Left ventricle myocardium inferior (tissue), 1 donor: ENCODE results near the gene ATXN7L1. TPM values are rescaled to one million over a fixed set of nuclear protein-coding genes. Genes with fewer than 3 reads are reported as not detected.
A peak's percentile ranks its signal among the peaks of the same experiment; 100 is the strongest.

ENCODE experiments used
- DNase-seq: peaks from one replicate; pipeline ENCODE4 v3.0.0-alpha.2; 2020
- H3K27ac ChIP-seq: fragments of 200-600 bp; replicated peaks from 2 replicates; pipeline ENCODE4 v1.8.0; 2021
- H3K27me3 ChIP-seq: fragments of 200-600 bp; 2 replicates; pipeline ENCODE4 v1.8.0; 2021; ENCODE audit warnings: low read depth
- H3K36me3 ChIP-seq: fragments of 200-600 bp; 2 replicates; pipeline ENCODE4 v1.8.0; 2021
- H3K4me1 ChIP-seq: fragments of 200-600 bp; 2 replicates; pipeline ENCODE4 v1.8.0; 2021
- H3K4me3 ChIP-seq: fragments of 200-600 bp; 2 replicates; pipeline ENCODE4 v1.8.0; 2021; ENCODE audit warnings: mild to moderate bottlenecking, moderate library complexity
- H3K9me3 ChIP-seq: fragments of 200-600 bp; replicated peaks from 2 replicates; pipeline ENCODE4 v1.8.0; 2021
- CTCF ChIP-seq: fragments of 200-600 bp; IDR thresholded peaks from 2 replicates; pipeline ENCODE4 v1.8.0; 2021; ENCODE audit warnings: antibody characterized with exemption, mild to moderate bottlenecking, borderline replicate concordance
- intact Hi-C: fragments of 100-400 bp; cut with micrococcal nuclease; formaldehyde crosslinking; loops from one replicate; pipeline ENCODE4 v1.11.0; 2022
- total RNA-seq: library from RNA; stranded (reverse); fragmentation: NEBNext Ultra II Directional; extraction: Animal tissue kit (Norgen Biotek cat#: 25700); gene quantifications from one replicate; pipeline ENCODE4 v1.2.1, GENCODE V29; 2021
- donor health status: DM: no; HTN: yes; CAD: no; lungs with severe emphysema.

Gene ATXN7L1
- total RNA-seq, 1 donor from 2014 or later: 6.2 TPM

DNA sequence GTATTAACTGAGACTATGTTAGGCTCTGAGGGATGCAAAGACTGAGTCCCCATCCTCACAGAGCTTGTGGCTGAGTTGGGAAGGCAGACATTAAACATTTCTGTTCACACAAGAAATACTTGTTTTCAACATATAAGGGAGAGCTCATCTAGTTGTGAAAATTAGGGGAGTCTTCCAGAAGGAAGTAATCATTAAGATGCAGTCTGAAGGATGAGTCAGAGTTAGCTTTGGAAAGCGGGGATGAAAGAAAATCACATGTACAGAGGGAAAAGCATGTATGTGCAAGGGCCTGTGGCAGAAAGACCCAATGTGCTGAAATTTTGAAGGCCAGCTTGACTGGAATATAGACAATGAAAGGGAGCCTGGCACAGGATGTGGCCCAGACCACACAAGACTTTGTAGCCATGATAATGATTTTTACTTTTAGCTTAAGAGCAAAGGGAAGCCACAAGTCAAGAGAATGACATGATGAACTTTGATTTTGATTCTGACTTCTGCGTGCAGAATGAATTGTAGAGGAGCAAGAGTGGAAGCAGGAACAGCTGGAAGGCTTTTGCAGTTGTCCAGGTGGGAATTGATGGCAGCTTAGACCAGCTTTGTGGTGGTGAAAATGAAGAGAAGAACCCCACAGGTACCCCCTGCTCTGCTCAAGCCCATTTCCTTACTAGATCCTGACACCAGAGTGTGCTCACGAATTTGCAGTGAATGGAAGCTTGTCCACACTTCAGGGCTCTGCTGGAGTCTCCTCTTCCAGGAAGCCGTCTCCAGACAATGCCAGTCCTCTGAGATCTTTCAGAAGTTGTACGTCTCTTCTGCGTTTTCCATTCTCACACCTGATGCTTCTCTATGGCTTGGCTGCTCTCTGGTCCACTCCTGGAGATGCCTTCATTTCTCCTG is 115.6 kb downstream of the ATXN7L1 start:
- Histone ChIP-seq H3K27ac (no peak overlapping the region), H3K4me1 (no peaks in the 10 kb centered on the region), H3K36me3 (no peaks in the 10 kb centered on the region), H3K4me3 (no peak overlapping the region), H3K27me3 (no peaks in the 10 kb centered on the region), H3K9me3 (no peaks in the 10 kb centered on the region)
- intact Hi-C loops: loop anchor here (2.0 to 10.0 kb wide), 2 partner anchors 114 to 278 kb away; partner anchors contain the start of gene ATXN7L1
- no peak for TF ChIP-seq CTCF
- DNase-seq: no peak

DNA sequence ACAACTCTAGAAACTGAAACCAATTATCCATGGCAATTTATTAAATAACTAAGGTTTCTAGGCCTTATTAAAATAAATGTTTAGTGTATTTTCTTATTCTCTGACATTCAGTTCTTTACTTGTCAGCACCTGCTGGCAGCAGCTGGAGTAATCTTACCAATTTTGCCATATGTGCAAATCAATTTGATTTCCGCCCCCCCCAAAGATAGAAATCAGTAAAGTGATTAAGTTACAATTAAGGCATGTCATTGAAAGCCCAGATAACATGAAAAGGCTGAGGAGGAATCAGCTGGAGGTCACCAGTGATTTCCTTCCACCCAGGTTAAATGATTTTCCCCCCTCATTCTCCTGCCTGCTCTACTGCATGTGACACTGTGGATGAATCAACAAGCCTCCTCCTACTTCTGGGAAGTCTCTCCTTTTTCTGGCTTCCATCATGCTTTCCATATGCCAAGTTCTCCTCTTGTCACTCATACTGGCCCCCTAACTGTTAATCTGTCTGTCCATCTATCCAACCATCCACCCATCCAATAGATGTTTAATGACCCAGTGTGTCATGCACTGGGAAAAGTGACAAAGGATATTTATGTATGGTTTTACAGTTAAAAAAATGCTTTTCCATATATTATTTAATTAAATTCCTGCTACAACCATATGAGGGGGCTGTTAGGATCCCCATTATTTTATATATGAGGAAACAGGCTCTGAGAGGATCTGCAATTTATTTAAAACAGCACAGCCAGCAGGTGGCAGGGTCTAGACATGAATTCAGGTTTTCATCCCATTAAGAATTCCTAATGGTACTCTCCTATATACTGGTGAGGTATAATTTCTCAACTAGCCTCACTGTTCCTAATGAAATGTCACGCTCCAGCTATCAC is 116.5 kb downstream of the ATXN7L1 start:
- intact Hi-C loops: loop anchor here (2.0 to 10.0 kb wide), 2 partner anchors 115 to 279 kb away; partner anchors contain the start of gene ATXN7L1
- H3K4me3 ChIP-seq: no peak overlapping the region
- H3K4me1 ChIP-seq: no peaks in the 10 kb centered on the region
- no peak overlapping the region for H3K27ac ChIP-seq
- H3K9me3 ChIP-seq: no peaks in the 10 kb centered on the region
- no peaks in the 10 kb centered on the region for H3K36me3 ChIP-seq
- no peak for DNase-seq
- peak; percentile 70 for TF ChIP-seq CTCF
- no peaks in the 10 kb centered on the region for H3K27me3 ChIP-seq

DNA sequence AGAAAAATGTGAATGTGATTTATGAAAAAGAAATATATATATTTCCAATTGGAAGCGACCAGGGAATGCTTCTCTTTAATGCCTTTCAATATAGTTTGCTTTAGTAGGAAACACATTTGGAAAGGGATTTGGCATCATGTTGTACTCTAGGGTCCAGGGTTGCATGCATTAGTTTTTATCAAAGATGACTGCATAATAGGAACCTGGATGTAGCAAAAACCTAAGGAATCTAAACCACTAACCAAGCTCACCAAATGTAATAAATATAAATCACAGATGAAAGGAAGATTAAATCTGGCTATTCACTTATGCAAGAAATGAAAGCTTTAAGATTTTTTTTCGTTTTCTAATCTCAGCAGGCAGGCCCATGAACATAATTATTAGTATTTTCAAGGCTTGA is 120.0 kb downstream of the ATXN7L1 start:
- no peaks in the 10 kb centered on the region for H3K9me3 ChIP-seq
- H3K4me3 ChIP-seq: no peak overlapping the region
- TF ChIP-seq CTCF: no peak
- H3K27me3 ChIP-seq: no peaks in the 10 kb centered on the region
- H3K36me3 ChIP-seq: no peaks in the 10 kb centered on the region
- no peaks in the 10 kb centered on the region for H3K4me1 ChIP-seq
- no peak for DNase-seq
- H3K27ac ChIP-seq: no peak overlapping the region
- intact Hi-C loops: no loop called here

- no peak overlapping the region for H3K27ac ChIP-seq
- no peak for TF ChIP-seq CTCF
- H3K4me3 ChIP-seq: no peak overlapping the region
- no peak for DNase-seq
- H3K36me3 ChIP-seq: peaks cover 8% of the 10 kb centered on the region
- intact Hi-C loops: no loop called here
- H3K9me3 ChIP-seq: no peaks in the 10 kb centered on the region
- H3K4me1 ChIP-seq: no peaks in the 10 kb centered on the region
- no peaks in the 10 kb centered on the region for H3K27me3 ChIP-seq
These were observed 123.6 kb downstream of the ATXN7L1 start for GRCh38 chr7:105752671-105753275.

GRCh38 chr7:105751054-105751453 is 125.3 kb downstream of the ATXN7L1 start:
- no peak for TF ChIP-seq CTCF
- no peak overlapping the region for H3K27ac ChIP-seq
- peaks cover 8% of the 10 kb centered on the region for H3K36me3 ChIP-seq
- H3K27me3 ChIP-seq: no peaks in the 10 kb centered on the region
- no peak overlapping the region for H3K4me3 ChIP-seq
- no peaks in the 10 kb centered on the region for H3K4me1 ChIP-seq
- no peak for DNase-seq
- intact Hi-C loops: no loop called here
- no peaks in the 10 kb centered on the region for H3K9me3 ChIP-seq
